HepG2 (cell line): ENCODE measurements around the gene DENND11. TPM values are rescaled to one million over a fixed set of nuclear protein-coding genes. Genes with fewer than 3 reads are reported as not detected.

Experiments
- ATAC-seq: fragments of 200-7000 bp; cut with Tn5 transposase; 3 replicates; pipeline ENCODE4 v1.9.1; 2020; ENCODE audit warnings: mild to moderate bottlenecking, moderate library complexity
- BruUV-seq: library from RNA; stranded (reverse); fragments of 400-500 nt; replicated peaks from 2 replicates; lab custom pipeline; 2021; lab: Mats Ljungman, UMichigan
- CTCF ChIA-PET: fragments of 300-600 bp; formaldehyde crosslinking; extraction: SDS; loops from one replicate; lab custom pipeline; 2021; ENCODE audit warnings: low total read pairs, inconsistent platforms, low intra/inter-chr PET ratio; lab: Yijun Ruan, JAX
- POLR2A ChIA-PET: fragments of 350-600 bp; sonication (Branson Sonifier 250); formaldehyde crosslinking; loops from one replicate; lab custom pipeline; 2020; ENCODE audit warnings: antibody characterized with exemption, inconsistent platforms; lab: Yijun Ruan, JAX
- DNase-seq: peaks from one replicate; pipeline ENCODE4 v3.0.0-alpha.2; 2015; ENCODE audit warnings: low spot score
- FAIRE-seq: peaks from 3 replicates; lab custom pipeline; 2011; peaks lifted over from hg19 to GRCh38; lab: Jason Lieb, UNC
- H2AFZ ChIP-seq: one replicate; pipeline ENCODE4 v1.6.1; 2011; ENCODE audit warnings: low read length, inconsistent platforms
- H3K27ac ChIP-seq: fragments of 300-600 bp; 3 replicates; pipeline ENCODE4 v1.8.0; 2011; ENCODE audit warnings: mixed run types, mild to moderate bottlenecking, mixed read lengths, low read length, inconsistent platforms; ENCODE audit not compliant: insufficient read depth; ENCODE audit errors: extremely low read length
- H3K27me3 ChIP-seq, 2 experiments: fragments of 200-600 bp in 1 of 2; 2 replicates in 1 of 2; 3 replicates in 1 of 2; pipeline versions ENCODE4 v1.6.0 to v1.8.0; 2011; ENCODE audit warnings: low read length in 2 of 2, mild to moderate bottlenecking in 2 of 2, moderate library complexity in 2 of 2, inconsistent platforms in 1 of 2; ENCODE audit not compliant: insufficient read depth in 2 of 2, control insufficient read depth in 1 of 2
- H3K36me3 ChIP-seq, 2 experiments: fragments of 200-600 bp in 1 of 2; replicated peaks in 1 of 2; 2 replicates in 1 of 2; 3 replicates in 1 of 2; pipeline versions ENCODE4 v1.5.1 to v1.8.0; 2011; ENCODE audit warnings: low read length in 2 of 2, inconsistent platforms in 1 of 2; ENCODE audit not compliant: insufficient read depth in 2 of 2, control insufficient read depth in 1 of 2
- H3K4me1 ChIP-seq: 2 replicates; pipeline ENCODE4 v1.5.1; 2012; ENCODE audit warnings: low read length, inconsistent platforms; ENCODE audit not compliant: insufficient read depth
- H3K4me2 ChIP-seq: 2 replicates; pipeline ENCODE4 v1.6.0; 2011; ENCODE audit warnings: low read depth, low read length, inconsistent platforms
- H3K4me3 ChIP-seq, 3 experiments: fragments of 200-600 bp in 1 of 3; sonication (generic), shearing (Covaris generic) in 1 of 3; replicated peaks in 1 of 3; 2 replicates each; pipeline ENCODE4 v1.5.1; 2011 to 2016; ENCODE audit warnings: low read length in 3 of 3, inconsistent platforms in 2 of 3, low read depth in 2 of 3, mild to moderate bottlenecking in 2 of 3, control low read depth in 1 of 3, mixed read lengths in 1 of 3; ENCODE audit not compliant: insufficient read depth in 1 of 3
- H3K79me2 ChIP-seq: one replicate; pipeline ENCODE4 v1.6.1; 2011; ENCODE audit warnings: low read length, inconsistent platforms; ENCODE audit not compliant: insufficient read depth
- H3K9ac ChIP-seq: 2 replicates; pipeline ENCODE4 v1.6.0; 2011; ENCODE audit warnings: mild to moderate bottlenecking, low read depth, low read length, inconsistent platforms; ENCODE audit not compliant: insufficient read depth
- H3K9me3 ChIP-seq: 2 replicates; pipeline ENCODE4 v1.5.1; 2012; ENCODE audit warnings: mild to moderate bottlenecking, low read length
- H4K20me1 ChIP-seq: 2 replicates; pipeline ENCODE4 v1.6.0; 2011; ENCODE audit warnings: inconsistent platforms, mild to moderate bottlenecking, low read length, moderate library complexity; ENCODE audit not compliant: insufficient read depth
- DNMT3B ChIP-seq: conservative IDR thresholded peaks from 2 replicates; pipeline ENCODE4 v1.6.1; 2016; ENCODE audit warnings: missing biosample characterization, control low read depth
- FOXO1 ChIP-seq: sonication (generic); formaldehyde crosslinking; IDR thresholded peaks from 2 replicates; pipeline ENCODE4 v1.4.0; 2020; ENCODE audit warnings: missing genetic modification reagents
- HOXA5 ChIP-seq: sonication (generic); formaldehyde crosslinking; IDR thresholded peaks from 2 replicates; pipeline ENCODE4 v1.4.0; 2020; ENCODE audit warnings: missing genetic modification reagents
- NCOA5 ChIP-seq: sonication (generic); formaldehyde crosslinking; IDR thresholded peaks from 2 replicates; pipeline ENCODE4 v1.4.0; 2020; ENCODE audit warnings: missing genetic modification reagents
- SOX6 ChIP-seq, 2 experiments: fragments of 450-650 bp in 1 of 2; sonication (generic) in 1 of 2; formaldehyde crosslinking in 1 of 2; IDR thresholded peaks; 2 replicates each; pipeline versions ENCODE4 v1.4.0 to v1.6.1; 2017 to 2020; ENCODE audit warnings: antibody characterized with exemption in 1 of 2, mild to moderate bottlenecking in 1 of 2, missing genetic modification reagents in 1 of 2
- SP1 ChIP-seq, 2 experiments: fragments of 450-650 bp in 1 of 2; sonication (generic) in 1 of 2; formaldehyde crosslinking in 1 of 2; IDR thresholded peaks; 2 replicates each; pipeline versions ENCODE4 v1.4.0 to v1.6.1; 2016 to 2020; ENCODE audit warnings: missing genetic modification reagents in 1 of 2
- ZNF646 ChIP-seq: sonication (generic); formaldehyde crosslinking; IDR thresholded peaks from 2 replicates; pipeline ENCODE4 v1.9.0; 2021; ENCODE audit warnings: mild to moderate bottlenecking, missing genetic modification reagents
- ZNF83 ChIP-seq: sonication (generic); formaldehyde crosslinking; IDR thresholded peaks from 2 replicates; pipeline ENCODE4 v1.4.0; 2020; ENCODE audit warnings: missing genetic modification reagents, mild to moderate bottlenecking, borderline replicate concordance
- ZNF839 ChIP-seq: sonication (generic); formaldehyde crosslinking; IDR thresholded peaks from 2 replicates; pipeline ENCODE4 v1.4.0; 2020; ENCODE audit warnings: missing genetic modification reagents, mild to moderate bottlenecking, borderline replicate concordance
- ZSCAN29 ChIP-seq: sonication (generic); formaldehyde crosslinking; conservative IDR thresholded peaks from 2 replicates; pipeline ENCODE4 v1.4.0; 2020; ENCODE audit warnings: mild to moderate bottlenecking, missing genetic modification reagents
- WGBS: methylation state at CpG from one replicate; pipeline ENCODE4 v1.1.6; 2017; ENCODE audit warnings: low lambda C conversion rate; 5-methylcytosine and 5-hydroxymethylcytosine counted together
- in situ Hi-C: cut with HindIII; loops from 2 replicates; pipeline ENCODE4 v1.10.0; 2017; ENCODE audit warnings: low pct_unique_long_range_greater_than_20kb; ENCODE audit not compliant: extremely low pct_ligation_motif_present
- intact Hi-C: fragments of 100-400 bp; cut with micrococcal nuclease; formaldehyde crosslinking; loops from one replicate; pipeline ENCODE4 v1.10.0; 2022; ENCODE audit not compliant: unreplicated experiment
- polyA plus RNA-seq, 8 experiments: library from polyadenylated mRNA; depleted of rRNA in 3 of 8; stranded (reverse) in 7 of 8; unstranded in 1 of 8; fragments of >200 nt; fragmentation: Illumina TruSeq in 4 of 8; extraction: Trizol in 4 of 8; gene quantifications; 2 replicates each; pipeline versions ENCODE4 v1.2.1 to v1.2.3, GENCODE V29; 2011 to 2016; ENCODE audit warnings: low read depth in 4 of 8, missing spikeins in 1 of 8, mixed read lengths in 1 of 8; ENCODE audit not compliant: insufficient read depth in 1 of 8
- total RNA-seq, 5 experiments: library from RNA; depleted of rRNA; stranded (reverse); fragments of >200 nt; fragmentation: Illumina TruSeq; extraction: Trizol; gene quantifications; 2 replicates each; pipeline ENCODE4 v1.2.3, GENCODE V29; 2016; ENCODE audit warnings: low read depth in 1 of 5
- TF ChIP-seq, protein P1 (sequence below): sonication (generic); formaldehyde crosslinking; IDR thresholded peaks from 2 replicates; pipeline ENCODE4 v1.5.0; 2020; ENCODE audit warnings: mild to moderate bottlenecking, missing genetic modification reagents
- TF ChIP-seq, protein P2 (sequence below): sonication (generic); formaldehyde crosslinking; IDR thresholded peaks from 2 replicates; pipeline ENCODE4 v1.4.0; 2020; ENCODE audit warnings: missing genetic modification reagents

Gene DENND11
- total and polyA plus RNA-seq, 2 of the 13 experiments (the other 11 are each of a cell fraction or from before 2014, with no cell fraction given), result 7.1 to 10.5 TPM

DNA sequence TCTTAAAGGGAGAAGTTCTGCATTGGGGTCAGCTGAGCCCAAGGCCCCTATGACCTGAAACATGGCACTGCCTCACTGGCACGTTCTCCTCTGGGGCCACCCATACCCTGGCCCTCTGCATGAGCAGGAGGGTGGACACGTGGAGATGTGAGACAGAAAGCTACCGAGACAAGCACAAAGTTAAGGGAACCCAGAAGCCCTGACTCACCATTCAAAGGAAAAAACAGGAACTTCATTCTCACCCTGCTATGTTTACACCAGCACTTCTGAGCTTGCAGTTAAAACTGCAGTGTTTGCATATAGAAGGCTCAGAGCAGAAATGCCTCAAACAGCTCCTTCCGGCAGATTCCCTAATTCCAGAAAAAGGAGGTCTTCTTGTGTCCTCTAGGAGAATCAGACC is 41.7 kb downstream of the DENND11 start (continued):
- TF ChIP-seq, protein P1, sequence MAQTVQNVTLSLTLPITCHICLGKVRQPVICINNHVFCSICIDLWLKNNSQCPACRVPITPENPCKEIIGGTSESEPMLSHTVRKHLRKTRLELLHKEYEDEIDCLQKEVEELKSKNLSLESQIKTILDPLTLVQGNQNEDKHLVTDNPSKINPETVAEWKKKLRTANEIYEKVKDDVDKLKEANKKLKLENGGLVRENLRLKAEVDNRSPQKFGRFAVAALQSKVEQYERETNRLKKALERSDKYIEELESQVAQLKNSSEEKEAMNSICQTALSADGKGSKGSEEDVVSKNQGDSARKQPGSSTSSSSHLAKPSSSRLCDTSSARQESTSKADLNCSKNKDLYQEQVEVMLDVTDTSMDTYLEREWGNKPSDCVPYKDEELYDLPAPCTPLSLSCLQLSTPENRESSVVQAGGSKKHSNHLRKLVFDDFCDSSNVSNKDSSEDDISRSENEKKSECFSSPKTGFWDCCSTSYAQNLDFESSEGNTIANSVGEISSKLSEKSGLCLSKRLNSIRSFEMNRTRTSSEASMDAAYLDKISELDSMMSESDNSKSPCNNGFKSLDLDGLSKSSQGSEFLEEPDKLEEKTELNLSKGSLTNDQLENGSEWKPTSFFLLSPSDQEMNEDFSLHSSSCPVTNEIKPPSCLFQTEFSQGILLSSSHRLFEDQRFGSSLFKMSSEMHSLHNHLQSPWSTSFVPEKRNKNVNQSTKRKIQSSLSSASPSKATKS (CRISPR knock-in tag), result no peak
- TF ChIP-seq, all 625 proteins: peak for 0

DNA sequence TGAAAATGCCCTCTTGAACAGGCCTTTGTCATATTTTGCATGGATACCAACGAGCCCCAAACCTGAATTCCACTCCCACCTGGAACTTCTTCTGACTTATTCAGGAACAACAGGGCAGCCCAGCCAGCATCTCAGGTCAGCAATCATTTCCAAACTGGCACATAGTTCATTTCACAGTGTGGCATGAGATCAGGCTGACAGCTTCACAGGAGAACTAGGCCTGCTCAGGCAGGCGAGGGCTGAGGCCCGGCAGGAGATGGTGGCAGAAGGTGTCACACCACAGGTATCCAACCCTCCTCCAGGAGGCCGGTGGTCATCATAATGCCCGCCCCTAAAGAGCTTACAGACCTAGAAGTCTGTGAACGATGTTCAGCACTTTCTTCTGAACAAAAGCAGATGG is 42.5 kb downstream of the DENND11 start:
- Histone ChIP-seq H4K20me1 (no peaks in the 10 kb centered on the region), H3K9me3 (no peaks in the 10 kb centered on the region), H3K4me1 (peaks cover 20% of the 10 kb centered on the region), H3K4me2 (no peak overlapping the region), H3K9ac (no peak overlapping the region), H2AFZ (no peak overlapping the region), H3K36me3 (peaks cover 5 to 12% of the 10 kb centered on the region in 2 experiments; a peak in 4 of 5 replicates), H3K27ac (no peak overlapping the region), H3K4me3 (no peak overlapping the region), H3K79me2 (no peaks in the 10 kb centered on the region), H3K27me3 (no peaks in the 10 kb centered on the region)
- in situ Hi-C loops (loop anchor here (10.0 kb wide), 1 partner anchor 75 kb away; the partner anchor contains the start of gene SSBP1), intact Hi-C loops (no loop called here)
- ChIA-PET POLR2A (no interaction called here), CTCF (no interaction called here)
- FAIRE-seq, result no peak
- WGBS, result 92% methylated on average over 5 of the region's 6 CpGs
- no TSS peak for BruUV-seq
- no peak for ATAC-seq
- no peak for DNase-seq
- TF ChIP-seq ZNF83 (no peak), ZNF839 (CRISPR knock-in tag) (no peak), FOXO1 (CRISPR knock-in tag) (no peak), HOXA5 (CRISPR knock-in tag) (no peak), ZNF646 (CRISPR knock-in tag) (no peak), NCOA5 (CRISPR knock-in tag) (no peak), ZSCAN29 (CRISPR knock-in tag) (no peak), SOX6 (IDR thresholded peaks at IDR 0.05) (no peak), SOX6 (CRISPR knock-in tag; IDR thresholded peaks at IDR 0.05) (no peak), SP1 (IDR thresholded peaks at IDR 0.05) (no peak), SP1 (CRISPR knock-in tag; IDR thresholded peaks at IDR 0.05) (no peak), DNMT3B (CRISPR knock-in tag) (no peak)
- TF ChIP-seq, protein P2, sequence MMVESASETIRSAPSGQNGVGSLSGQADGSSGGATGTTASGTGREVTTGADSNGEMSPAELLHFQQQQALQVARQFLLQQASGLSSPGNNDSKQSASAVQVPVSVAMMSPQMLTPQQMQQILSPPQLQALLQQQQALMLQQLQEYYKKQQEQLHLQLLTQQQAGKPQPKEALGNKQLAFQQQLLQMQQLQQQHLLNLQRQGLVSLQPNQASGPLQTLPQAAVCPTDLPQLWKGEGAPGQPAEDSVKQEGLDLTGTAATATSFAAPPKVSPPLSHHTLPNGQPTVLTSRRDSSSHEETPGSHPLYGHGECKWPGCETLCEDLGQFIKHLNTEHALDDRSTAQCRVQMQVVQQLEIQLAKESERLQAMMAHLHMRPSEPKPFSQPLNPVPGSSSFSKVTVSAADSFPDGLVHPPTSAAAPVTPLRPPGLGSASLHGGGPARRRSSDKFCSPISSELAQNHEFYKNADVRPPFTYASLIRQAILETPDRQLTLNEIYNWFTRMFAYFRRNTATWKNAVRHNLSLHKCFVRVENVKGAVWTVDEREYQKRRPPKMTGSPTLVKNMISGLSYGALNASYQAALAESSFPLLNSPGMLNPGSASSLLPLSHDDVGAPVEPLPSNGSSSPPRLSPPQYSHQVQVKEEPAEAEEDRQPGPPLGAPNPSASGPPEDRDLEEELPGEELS (CRISPR knock-in tag), result no peak
